Mucosa of rectum (tissue), 2 donors: ENCODE results near the gene BORCS6.

ENCODE experiments used
- H3K27ac ChIP-seq, 2 donors: one replicate each; pipeline ENCODE4 v1.7.0; 2013; ENCODE audit warnings: inconsistent platforms in 2 of 2, low read depth in 2 of 2, low read length in 2 of 2
- H3K27me3 ChIP-seq, 2 donors: one replicate each; pipeline ENCODE4 v1.7.0; 2013; ENCODE audit warnings: low read length in 2 of 2; ENCODE audit not compliant: control insufficient read depth in 2 of 2, insufficient read depth in 2 of 2
- H3K36me3 ChIP-seq, 2 donors: one replicate each; pipeline ENCODE4 v1.7.0; 2013; ENCODE audit warnings: low read length in 2 of 2; ENCODE audit not compliant: control insufficient read depth in 2 of 2, insufficient read depth in 2 of 2
- H3K4me1 ChIP-seq, 2 donors: one replicate each; pipeline ENCODE4 v1.7.0; 2013; ENCODE audit warnings: low read length in 2 of 2, mild to moderate bottlenecking in 1 of 2; ENCODE audit not compliant: control insufficient read depth in 2 of 2, insufficient read depth in 2 of 2
- H3K4me3 ChIP-seq, 2 donors: one replicate each; pipeline ENCODE4 v1.7.0; 2013; ENCODE audit warnings: low read length in 2 of 2
- H3K9ac ChIP-seq, 2 donors: one replicate each; pipeline ENCODE4 v1.7.0; 2013; ENCODE audit warnings: low read length in 2 of 2, low read depth in 1 of 2, mild to moderate bottlenecking in 1 of 2
- H3K9me3 ChIP-seq, 2 donors: one replicate each; pipeline ENCODE4 v1.7.0; 2013; ENCODE audit warnings: low read length in 2 of 2; ENCODE audit not compliant: control insufficient read depth in 2 of 2
- donor health status: healthy.
- donor health status: Normal muscosa, but diverticular disease.

Gene BORCS6

GRCh38 chr17:8189711-8190477 is at the start of gene BORCS6:
Gene BORCS6 (minus strand): TSS chr17:8190180. CDS start chr17:8190140, 40 bp downstream.
- H3K4me3 ChIP-seq, result peak within 1 kb of the TSS; percentile 85 to 88
- peaks cover 40 to 47% of the 10 kb centered on the region in 2 donors for H3K4me1 ChIP-seq

GRCh38 chr17:8237886-8238285 is 47.9 kb upstream of the BORCS6 start:
- Histone ChIP-seq H3K9me3 (no peaks in the 10 kb centered on the region), H3K36me3 (peaks cover 52% of the 10 kb centered on the region in 2 donors), H3K4me1 (no peaks in the 10 kb centered on the region), H3K27me3 (no peaks in the 10 kb centered on the region), H3K9ac (no peak overlapping the region), H3K27ac (no peak overlapping the region), H3K4me3 (no peak overlapping the region)

More at GRCh38 chr17:8189711-8190477, at the start of gene BORCS6:
- peak within 1 kb of the TSS; percentile 93 to 97 for H3K27ac ChIP-seq
- peak within 1 kb of the TSS; percentile 77 to 94 for H3K9ac ChIP-seq
- no peaks in the 10 kb centered on the region for H3K36me3 ChIP-seq
- no peaks in the 10 kb centered on the region for H3K9me3 ChIP-seq
- no peaks in the 10 kb centered on the region for H3K27me3 ChIP-seq

- Histone ChIP-seq H3K27ac (no peak overlapping the region), H3K27me3 (no peaks in the 10 kb centered on the region), H3K9ac (no peak overlapping the region), H3K4me3 (no peak overlapping the region), H3K9me3 (no peaks in the 10 kb centered on the region), H3K4me1 (no peaks in the 10 kb centered on the region), H3K36me3 (peaks cover 56 to 59% of the 10 kb centered on the region in 2 donors)
Observed at GRCh38 chr17:8237175-8237574, 47.2 kb upstream of the BORCS6 start.

DNA sequence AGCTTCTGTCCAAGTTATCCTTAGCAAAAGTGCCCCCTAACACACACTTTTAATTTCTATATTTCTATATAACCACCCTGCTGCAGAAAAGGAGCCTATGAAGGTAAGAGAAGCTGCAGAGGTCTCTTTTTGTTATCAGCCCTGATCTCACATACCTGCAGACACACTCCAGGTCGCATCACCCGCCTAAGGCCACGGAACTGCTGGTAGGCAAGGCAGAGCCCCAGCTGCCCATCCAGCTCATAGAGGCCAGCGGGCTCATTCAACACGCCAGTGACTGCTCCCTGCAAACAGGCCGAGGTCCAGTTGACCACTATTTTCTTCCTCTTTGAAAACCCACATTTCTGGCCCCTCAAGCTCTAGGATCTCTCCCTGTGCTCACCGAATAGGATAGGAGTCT is 45.7 kb upstream of the BORCS6 start:
- Histone ChIP-seq H3K4me1 (no peaks in the 10 kb centered on the region), H3K36me3 (peaks cover 67 to 74% of the 10 kb centered on the region in 2 donors), H3K27me3 (no peaks in the 10 kb centered on the region), H3K9me3 (no peaks in the 10 kb centered on the region), H3K27ac (no peak overlapping the region), H3K4me3 (no peak overlapping the region), H3K9ac (no peak overlapping the region)

- Histone ChIP-seq H3K27ac (no peak overlapping the region), H3K9me3 (no peaks in the 10 kb centered on the region), H3K4me3 (no peak overlapping the region), H3K4me1 (no peaks in the 10 kb centered on the region), H3K27me3 (no peaks in the 10 kb centered on the region), H3K36me3 (peaks cover 75 to 84% of the 10 kb centered on the region in 2 donors), H3K9ac (no peak overlapping the region)
Observed at GRCh38 chr17:8234361-8235270, 44.6 kb upstream of the BORCS6 start.

DNA sequence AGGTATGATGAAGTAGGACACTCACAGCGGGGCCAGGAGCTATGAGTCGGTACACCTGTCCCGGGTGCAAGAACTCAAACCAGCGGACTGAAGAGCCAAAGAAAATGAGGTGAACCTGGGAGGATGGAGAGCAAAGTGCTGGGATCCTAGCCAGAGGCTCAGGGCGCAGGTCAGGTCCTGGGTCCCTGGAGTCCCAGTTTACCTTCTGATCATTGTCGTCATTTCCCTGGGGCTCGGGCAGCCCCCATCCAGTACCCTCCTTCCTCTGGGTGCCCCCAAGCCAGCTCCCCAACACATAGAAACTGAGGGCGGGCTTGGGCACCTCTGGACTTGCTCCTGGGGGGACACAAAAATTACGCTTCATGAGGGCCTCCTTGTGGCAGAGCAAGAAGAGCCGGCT is 41.7 kb upstream of the BORCS6 start:
- peaks cover 0 to 6% of the 10 kb centered on the region in 2 donors for H3K4me1 ChIP-seq
- peaks cover 80 to 90% of the 10 kb centered on the region in 2 donors for H3K36me3 ChIP-seq

DNA sequence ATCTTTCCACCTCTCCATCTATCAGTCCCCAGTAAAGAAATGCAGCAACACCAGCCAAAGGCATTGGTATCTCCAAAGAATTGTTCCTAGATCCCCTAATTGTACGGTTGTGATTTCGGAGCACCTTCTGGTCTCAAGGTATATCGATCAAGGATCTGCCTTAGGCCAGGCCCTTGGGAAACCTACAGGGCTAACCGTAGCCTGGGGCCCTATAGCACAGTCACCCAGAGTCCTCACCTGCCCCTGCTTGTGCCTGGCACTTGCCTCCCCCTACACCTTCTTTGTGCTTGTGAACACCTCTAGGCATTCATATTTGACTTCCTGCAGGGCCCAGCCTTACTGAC is 37.2 kb upstream of the BORCS6 start:
- Histone ChIP-seq H3K9me3 (no peaks in the 10 kb centered on the region), H3K27ac (peak overlapping the region; percentile 66 to 78), H3K4me1 (peaks cover 12 to 17% of the 10 kb centered on the region in 2 donors), H3K9ac (peak overlapping the region in 1 of 2 donors; percentile 29), H3K4me3 (peak overlapping the region; percentile 18 to 67), H3K36me3 (peaks cover 45 to 47% of the 10 kb centered on the region in 2 donors), H3K27me3 (no peaks in the 10 kb centered on the region)

More for the DNA sequence above, 41.7 kb upstream of the BORCS6 start:
- Histone ChIP-seq H3K9ac (no peak overlapping the region), H3K27ac (no peak overlapping the region), H3K4me3 (no peak overlapping the region), H3K27me3 (no peaks in the 10 kb centered on the region), H3K9me3 (no peaks in the 10 kb centered on the region)

DNA sequence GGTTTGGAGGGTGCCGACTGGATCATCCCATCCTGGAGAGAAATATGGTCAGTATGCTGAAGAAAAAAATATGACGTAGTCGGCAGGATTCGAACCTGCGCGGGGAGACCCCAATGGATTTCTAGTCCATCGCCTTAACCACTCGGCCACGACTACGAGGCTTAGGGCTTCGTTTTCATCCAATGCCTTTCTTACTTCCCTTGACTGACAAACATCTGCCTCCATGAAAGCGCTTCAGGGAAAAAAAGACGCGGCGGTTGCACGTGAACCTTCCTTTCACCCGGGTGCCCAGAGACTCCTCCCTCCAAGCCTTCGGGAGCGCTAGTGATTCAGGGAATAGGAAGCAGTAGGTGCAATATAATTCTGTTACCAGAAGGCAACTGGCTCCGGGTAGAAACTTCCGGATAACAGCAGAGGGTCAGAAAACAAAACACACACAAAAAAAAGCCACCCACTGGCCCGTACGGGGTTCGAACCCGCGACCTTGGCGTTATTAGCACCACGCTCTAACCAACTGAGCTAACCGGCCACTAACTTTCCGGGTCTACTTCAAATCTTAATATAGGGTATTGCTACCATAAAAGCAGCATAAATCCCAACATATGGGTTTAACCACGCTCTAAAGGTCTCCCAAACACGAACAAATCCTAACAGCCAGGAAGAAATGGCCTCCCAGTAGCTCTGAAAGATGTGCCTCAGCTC is 36.7 kb upstream of the BORCS6 start:
- H3K9ac ChIP-seq, result peak overlapping the region; percentile 29 to 46
- peaks cover 41 to 42% of the 10 kb centered on the region in 2 donors for H3K36me3 ChIP-seq
- H3K27me3 ChIP-seq, result no peaks in the 10 kb centered on the region
- H3K27ac ChIP-seq, result peak overlapping the region; percentile 66 to 78
- H3K4me3 ChIP-seq, result peak overlapping the region; percentile 18 to 67
- H3K9me3 ChIP-seq, result no peaks in the 10 kb centered on the region
- peaks cover 13 to 20% of the 10 kb centered on the region in 2 donors for H3K4me1 ChIP-seq

DNA sequence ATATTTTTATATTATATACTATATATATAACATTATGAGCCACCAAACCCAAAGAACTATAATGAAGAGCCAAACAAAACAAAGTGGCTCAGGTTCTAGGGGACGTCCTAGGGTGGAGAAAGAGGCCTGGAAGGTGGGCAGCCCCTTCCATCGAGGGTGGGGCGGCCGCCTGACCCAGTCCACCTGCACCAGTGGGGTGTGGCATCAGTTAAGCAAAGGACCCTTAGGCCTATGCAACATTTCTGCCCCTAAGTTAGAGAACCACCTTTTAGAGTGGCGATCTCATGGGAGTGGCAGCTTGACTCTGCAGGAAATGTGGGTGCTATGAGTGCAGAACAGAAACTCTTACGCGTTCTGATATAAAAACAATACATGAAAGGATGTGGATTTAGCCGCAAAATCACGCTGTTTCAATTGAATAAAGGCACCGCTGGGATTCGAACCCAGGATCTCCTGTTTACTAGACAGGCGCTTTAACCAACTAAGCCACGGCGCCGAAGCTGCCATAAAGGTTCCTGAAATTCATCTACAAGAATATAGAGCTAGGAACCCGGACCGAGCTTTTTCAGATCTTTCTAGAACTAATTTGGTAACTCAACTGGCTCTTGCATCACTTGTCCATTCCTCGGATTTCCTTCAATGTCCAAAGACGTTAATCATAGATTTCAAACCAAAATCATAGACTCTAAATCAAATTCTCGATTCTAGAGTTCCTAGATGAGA is 36.0 kb upstream of the BORCS6 start:
- peaks cover 14 to 20% of the 10 kb centered on the region in 2 donors for H3K4me1 ChIP-seq
- peaks cover 34 to 35% of the 10 kb centered on the region in 2 donors for H3K36me3 ChIP-seq
- H3K27me3 ChIP-seq, result no peaks in the 10 kb centered on the region
- H3K4me3 ChIP-seq, result peak overlapping the region in 1 of 2 donors; percentile 67
- H3K9ac ChIP-seq, result peak overlapping the region in 1 of 2 donors; percentile 46
- no peaks in the 10 kb centered on the region for H3K9me3 ChIP-seq
- peak overlapping the region; percentile 66 to 78 for H3K27ac ChIP-seq
